ENCODE results near the gene MYO3B. TPM values are rescaled to one million over a fixed set of nuclear protein-coding genes. Genes with fewer than 3 reads are reported as not detected.

The MYO3B gene
- total and polyA plus RNA-seq, 2 experiments from 2014 or later: 0.11 TPM; not detected in 1

DNA sequence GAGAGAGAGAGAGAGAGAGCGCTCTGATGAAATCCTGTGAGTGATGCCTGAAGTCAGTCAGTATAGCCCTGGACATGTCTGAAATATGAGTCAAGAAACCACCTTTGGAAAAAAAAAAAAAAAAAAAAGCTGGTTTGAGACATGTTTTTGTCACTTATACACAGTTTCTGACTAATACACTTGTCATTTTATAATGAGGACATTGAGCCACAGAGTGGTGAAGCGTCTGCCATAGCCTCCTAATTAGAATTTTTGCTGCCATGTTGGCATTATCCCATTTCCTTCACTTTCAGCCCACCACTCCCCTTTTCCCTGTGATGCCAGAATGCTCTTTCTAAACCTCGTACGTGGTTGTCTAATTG is 15.7 kb upstream of the MYO3B start:
- Histone ChIP-seq H3K36me3 (ENCODE audit: low read depth) (no peaks in the 10 kb centered on the region), H3K79me2 (ENCODE audit: insufficient read depth) (no peaks in the 10 kb centered on the region), H3K4me3 (no peak overlapping the region), H3K9ac (no peak overlapping the region), H2AFZ (peak overlapping the region; percentile 58; the same call in 1 of the 2 replicates), H3K4me1 (ENCODE audit: insufficient read depth) (peaks cover 35% of the 10 kb centered on the region), H3K27me3 (replicated peaks; ENCODE audit: insufficient read depth) (no peaks in the 10 kb centered on the region), H3K9me2 (ENCODE audit: insufficient read depth) (no peaks in the 10 kb centered on the region), H3K4me2 (ENCODE audit: unreplicated experiment) (no peak overlapping the region), H4K20me1 (ENCODE audit: insufficient read depth) (no peaks in the 10 kb centered on the region), H3K9me3 (ENCODE audit: low read depth) (no peaks in the 10 kb centered on the region), H3K27ac (0 out of 2 replicates have a peak overlapping the region, but pooled peaks have one; percentile 8), H3F3A (ENCODE audit: insufficient read depth) (peaks cover 21% of the 10 kb centered on the region)
- peak; percentile 63 for DNase-seq
- TF ChIP-seq EZH2 (IDR thresholded peaks at IDR 0.05; ENCODE audit: insufficient read depth, poor library complexity, severe bottlenecking) (no peak), EZH2phosphoT487 (IDR thresholded peaks at IDR 0.05; ENCODE audit: insufficient read depth, low read depth) (no peak)
- WGBS, 2 experiments (ENCODE audit: low coverage in 1 of 2, low lambda C conversion rate in 2 of 2, missing lambda C conversion rate in 2 of 2): 13 to 14% methylated on average over 4 of the region's 4 CpGs
- in situ Hi-C loops (cut with MboI): no loop called here

DNA sequence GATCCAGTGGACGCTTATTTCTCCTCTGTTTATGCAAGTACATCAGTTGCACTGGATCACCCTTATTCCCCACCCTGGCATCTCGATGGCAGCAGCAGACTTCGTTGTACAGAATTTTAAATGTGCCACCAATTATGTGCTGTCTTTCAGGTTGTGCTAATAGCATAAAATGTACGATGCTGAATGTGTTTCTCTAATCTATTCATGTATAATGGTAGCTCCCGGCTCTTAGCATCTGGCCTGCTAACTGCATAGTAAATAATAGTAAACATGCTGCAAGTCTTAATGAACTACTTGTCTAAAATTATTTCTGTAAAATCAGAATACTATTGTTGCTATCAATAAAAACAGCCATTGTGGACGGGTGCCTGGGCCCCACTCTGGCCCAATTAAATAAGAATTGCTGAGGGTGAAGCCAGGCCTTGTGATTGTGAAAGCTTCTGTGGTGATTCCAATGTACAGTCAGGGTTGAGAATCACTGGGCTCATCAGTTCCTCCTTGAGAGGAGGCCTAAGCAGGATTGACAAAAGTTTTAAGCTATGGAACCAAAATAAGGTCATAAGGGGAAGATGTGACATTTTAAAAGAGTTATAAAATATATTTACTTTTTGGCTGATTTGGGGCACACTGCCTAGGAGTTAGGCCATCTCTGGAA is 14.4 kb upstream of the MYO3B start:
- WGBS, 2 experiments (ENCODE audit: low coverage in 1 of 2, low lambda C conversion rate in 2 of 2, missing lambda C conversion rate in 2 of 2): 38 to 50% methylated on average over 6 of the region's 6 CpGs
- H3K4me2 ChIP-seq (ENCODE audit: unreplicated experiment): no peak overlapping the region

DNA sequence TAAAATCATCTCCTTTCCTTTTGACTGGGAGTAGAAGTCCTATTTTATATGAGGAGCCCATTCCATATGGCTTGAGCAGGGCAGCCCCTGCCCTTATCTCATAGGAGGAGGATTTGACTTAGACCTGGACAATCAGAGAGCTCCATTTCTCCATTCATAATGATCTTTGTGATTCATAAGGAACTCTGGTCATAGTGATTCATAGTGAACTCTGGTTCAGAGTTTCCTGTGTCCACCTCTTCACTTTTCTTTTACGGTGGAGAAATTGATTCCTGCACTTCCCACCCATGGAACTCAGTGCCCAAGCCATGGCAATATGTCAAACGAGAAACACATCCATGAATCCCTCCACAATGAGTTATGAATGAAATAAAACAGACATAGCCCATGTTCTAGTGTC is 12.8 kb upstream of the MYO3B start:
- in situ Hi-C loops (cut with MboI): no loop called here
- H4K20me1 ChIP-seq (ENCODE audit: insufficient read depth): no peaks in the 10 kb centered on the region
- peaks cover 31% of the 10 kb centered on the region for H3K4me1 ChIP-seq (ENCODE audit: insufficient read depth)
- no peak overlapping the region for H3K27ac ChIP-seq
- 6 to 19% methylated on average over 2 of the region's 2 CpGs for WGBS, 2 experiments (ENCODE audit: low coverage in 1 of 2, low lambda C conversion rate in 2 of 2, missing lambda C conversion rate in 2 of 2)
- no peak overlapping the region for H3K9ac ChIP-seq
- peak overlapping the region; percentile 58 for H3K4me2 ChIP-seq (ENCODE audit: unreplicated experiment)
- TF ChIP-seq EZH2phosphoT487 (IDR thresholded peaks at IDR 0.05; ENCODE audit: insufficient read depth, low read depth) (no peak), EZH2 (IDR thresholded peaks at IDR 0.05; ENCODE audit: insufficient read depth, poor library complexity, severe bottlenecking) (no peak)
- H3K36me3 ChIP-seq (ENCODE audit: low read depth): no peaks in the 10 kb centered on the region
- DNase-seq: peak; percentile 70
- H3K9me3 ChIP-seq (ENCODE audit: low read depth): no peaks in the 10 kb centered on the region
- H3F3A ChIP-seq (ENCODE audit: insufficient read depth): peaks cover 21% of the 10 kb centered on the region
- H3K79me2 ChIP-seq (ENCODE audit: insufficient read depth): no peaks in the 10 kb centered on the region
- no peaks in the 10 kb centered on the region for H3K9me2 ChIP-seq (ENCODE audit: insufficient read depth)
- no peak overlapping the region; the same call in 1 of the 2 replicates for H3K4me3 ChIP-seq
- H2AFZ ChIP-seq: 0 out of 2 replicates have a peak overlapping the region, but pooled peaks have one; percentile 56
- no peaks in the 10 kb centered on the region for H3K27me3 ChIP-seq (replicated peaks; ENCODE audit: insufficient read depth)

More for the DNA sequence above, 14.4 kb upstream of the MYO3B start:
- Histone ChIP-seq H3F3A (ENCODE audit: insufficient read depth) (peaks cover 21% of the 10 kb centered on the region), H3K79me2 (ENCODE audit: insufficient read depth) (no peaks in the 10 kb centered on the region), H3K4me3 (no peak overlapping the region), H4K20me1 (ENCODE audit: insufficient read depth) (no peaks in the 10 kb centered on the region), H2AFZ (no peak overlapping the region), H3K27me3 (replicated peaks; ENCODE audit: insufficient read depth) (no peaks in the 10 kb centered on the region), H3K9ac (no peak overlapping the region), H3K27ac (no peak overlapping the region), H3K9me2 (ENCODE audit: insufficient read depth) (no peaks in the 10 kb centered on the region), H3K4me1 (ENCODE audit: insufficient read depth) (peaks cover 31% of the 10 kb centered on the region), H3K9me3 (ENCODE audit: low read depth) (no peaks in the 10 kb centered on the region), H3K36me3 (ENCODE audit: low read depth) (no peaks in the 10 kb centered on the region)
- TF ChIP-seq EZH2 (IDR thresholded peaks at IDR 0.05; ENCODE audit: insufficient read depth, poor library complexity, severe bottlenecking) (no peak), EZH2phosphoT487 (IDR thresholded peaks at IDR 0.05; ENCODE audit: insufficient read depth, low read depth) (no peak)
- DNase-seq: peak; percentile 58
- in situ Hi-C loops (cut with MboI): no loop called here

GRCh38 chr2:170166735-170167134 is 11.2 kb upstream of the MYO3B start:
- no peaks in the 10 kb centered on the region for H3K9me2 ChIP-seq (ENCODE audit: insufficient read depth)
- H3F3A ChIP-seq (ENCODE audit: insufficient read depth): peaks cover 14% of the 10 kb centered on the region
- TF ChIP-seq EZH2phosphoT487 (IDR thresholded peaks at IDR 0.05; ENCODE audit: insufficient read depth, low read depth) (no peak), EZH2 (IDR thresholded peaks at IDR 0.05; ENCODE audit: insufficient read depth, poor library complexity, severe bottlenecking) (no peak)
- H2AFZ ChIP-seq: no peak overlapping the region
- peaks cover 22% of the 10 kb centered on the region for H3K4me1 ChIP-seq (ENCODE audit: insufficient read depth)
- no peaks in the 10 kb centered on the region for H4K20me1 ChIP-seq (ENCODE audit: insufficient read depth)
- H3K27ac ChIP-seq: no peak overlapping the region
- no peaks in the 10 kb centered on the region for H3K9me3 ChIP-seq (ENCODE audit: low read depth)
- no peak overlapping the region for H3K9ac ChIP-seq
- no peak for DNase-seq
- no peaks in the 10 kb centered on the region for H3K36me3 ChIP-seq (ENCODE audit: low read depth)
- in situ Hi-C loops (cut with MboI): no loop called here
- no peak overlapping the region for H3K4me2 ChIP-seq (ENCODE audit: unreplicated experiment)
- no peak overlapping the region for H3K4me3 ChIP-seq
- no peaks in the 10 kb centered on the region for H3K27me3 ChIP-seq (replicated peaks; ENCODE audit: insufficient read depth)
- WGBS, 2 experiments (ENCODE audit: low coverage in 1 of 2, low lambda C conversion rate in 2 of 2, missing lambda C conversion rate in 2 of 2): 93 to 98% methylated on average over 1 of the region's 1 CpG
- no peaks in the 10 kb centered on the region for H3K79me2 ChIP-seq (ENCODE audit: insufficient read depth)

Data from GM23248 (cell line).